ENCODE results near the gene KIT. TPM values are rescaled to one million over a fixed set of nuclear protein-coding genes. Genes with fewer than 3 reads are reported as not detected.

The KIT gene
- total and polyA plus RNA-seq, 10 of the 15 experiments (the other 5 are each of a cell fraction or from before 2014, with no cell fraction given): 0.01 to 0.03 TPM; not detected in 8

DNA sequence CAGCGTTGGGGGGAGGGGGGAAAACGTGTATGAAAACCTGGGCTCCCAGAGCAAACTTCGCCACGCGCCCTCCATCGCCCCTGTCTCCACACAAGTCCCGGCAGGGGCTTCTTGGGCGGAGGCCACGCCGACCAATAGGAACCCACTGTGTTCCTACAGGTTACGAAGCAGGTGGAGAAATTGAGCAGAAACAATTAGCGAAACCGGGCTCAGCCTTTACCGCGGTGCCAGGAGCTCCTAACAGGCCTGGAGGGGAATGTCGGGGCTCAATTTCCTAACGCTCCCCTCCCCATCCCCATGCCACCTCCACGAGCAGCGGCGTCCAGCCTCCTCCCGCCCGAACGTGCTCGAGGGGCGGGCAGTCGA, 589 bp upstream of the KIT start:
- H3K4me1 ChIP-seq (ENCODE audit: control insufficient read depth, insufficient read depth, low read length): no peaks in the 10 kb centered on the region
- no peaks in the 10 kb centered on the region for H3K36me3 ChIP-seq (ENCODE audit: control insufficient read depth in 2 of 2, insufficient read depth in 2 of 2, low read length in 1 of 2)
- CTCF ChIA-PET: no interaction called here
- RAD21 ChIA-PET (ENCODE audit: unreplicated experiment): no interaction called here
- H3K9me3 ChIP-seq (replicated peaks; ENCODE audit: control insufficient read depth, insufficient read depth, low read length): no peaks in the 10 kb centered on the region
- intact Hi-C loops (cut with micrococcal nuclease; ENCODE audit: unreplicated experiment) (no loop called here), in situ Hi-C loops (cut with MboI) (no loop called here)
- POLR2A ChIA-PET: interaction anchor here (0.5 kb wide), 1 partner anchor 1983 kb away, joined by 4 read pairs; no protein-coding TSS in a partner anchor
- no peak overlapping the region for H3K9ac ChIP-seq (ENCODE audit: control insufficient read depth, insufficient read depth, low read length)
- H3K79me2 ChIP-seq (ENCODE audit: control insufficient read depth, insufficient read depth, low read length): no peaks in the 10 kb centered on the region
- FAIRE-seq (no peak), DNase-seq (ENCODE audit: low read depth, low spot score) (no peak), ATAC-seq (no peak)
- H4K20me1 ChIP-seq (ENCODE audit: control insufficient read depth, insufficient read depth): no peaks in the 10 kb centered on the region
- no peak overlapping the region for H3K4me2 ChIP-seq (ENCODE audit: control insufficient read depth, insufficient read depth)
- 19% methylated on average over 26 of the region's 26 CpGs for WGBS (ENCODE audit: insufficient coverage, insufficient replicate concordance, low lambda C conversion rate, missing lambda C conversion rate)
- H3K27me3 ChIP-seq (replicated peaks in 1 of 2; ENCODE audit: control insufficient read depth in 2 of 2, insufficient read depth in 2 of 2, low read length in 1 of 2): peaks cover 13 to 22% of the 10 kb centered on the region in 2 experiments
- BruUV-seq (replicated peaks): no TSS peak
- H3K27ac ChIP-seq (ENCODE audit: control insufficient read depth, insufficient read depth): no peak overlapping the region
- SMC1A ChIA-PET (ENCODE audit: uncharacterized antibody, unreplicated experiment): no interaction called here
- H2AFZ ChIP-seq (ENCODE audit: control insufficient read depth, low read depth, low read length): no peak overlapping the region
- H3K4me3 ChIP-seq: no peak overlapping the region
- TF ChIP-seq STAT1 (conservative IDR thresholded peaks at IDR 0.05) (no peak), BCL11A (IDR thresholded peaks at IDR 0.05; ENCODE audit: low read depth, low read length) (no peak), HDAC2 (IDR thresholded peaks at IDR 0.05) (no peak), RBBP5 (conservative IDR thresholded peaks at IDR 0.05) (no peak), HDGF (IDR thresholded peaks at IDR 0.05) (no peak), BHLHE40 (IDR thresholded peaks at IDR 0.05; ENCODE audit: borderline replicate concordance in 1 of 2, low read depth in 2 of 2, low read length in 1 of 2) (no peak), PRDM15 (CRISPR knock-in tag; IDR thresholded peaks at IDR 0.05) (no peak), MYC (IDR thresholded peaks at IDR 0.05; ENCODE audit: insufficient read depth, insufficient read length, insufficient replicate concordance, low read length, severe bottlenecking) (no peak), ATF7 (IDR thresholded peaks at IDR 0.05; ENCODE audit: low read depth) (no peak), CREB1 (IDR thresholded peaks at IDR 0.05; ENCODE audit: low read depth) (no peak), SPI1 (IDR thresholded peaks at IDR 0.05; ENCODE audit: borderline replicate concordance, insufficient read depth, low read depth, low read length) (no peak)
- TF ChIP-seq, protein P1, sequence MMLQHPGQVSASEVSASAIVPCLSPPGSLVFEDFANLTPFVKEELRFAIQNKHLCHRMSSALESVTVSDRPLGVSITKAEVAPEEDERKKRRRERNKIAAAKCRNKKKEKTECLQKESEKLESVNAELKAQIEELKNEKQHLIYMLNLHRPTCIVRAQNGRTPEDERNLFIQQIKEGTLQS (IDR thresholded peaks at IDR 0.05; ENCODE audit: borderline replicate concordance, extremely low read depth, low read depth, low read length): no peak
- TF ChIP-seq, protein P2, sequence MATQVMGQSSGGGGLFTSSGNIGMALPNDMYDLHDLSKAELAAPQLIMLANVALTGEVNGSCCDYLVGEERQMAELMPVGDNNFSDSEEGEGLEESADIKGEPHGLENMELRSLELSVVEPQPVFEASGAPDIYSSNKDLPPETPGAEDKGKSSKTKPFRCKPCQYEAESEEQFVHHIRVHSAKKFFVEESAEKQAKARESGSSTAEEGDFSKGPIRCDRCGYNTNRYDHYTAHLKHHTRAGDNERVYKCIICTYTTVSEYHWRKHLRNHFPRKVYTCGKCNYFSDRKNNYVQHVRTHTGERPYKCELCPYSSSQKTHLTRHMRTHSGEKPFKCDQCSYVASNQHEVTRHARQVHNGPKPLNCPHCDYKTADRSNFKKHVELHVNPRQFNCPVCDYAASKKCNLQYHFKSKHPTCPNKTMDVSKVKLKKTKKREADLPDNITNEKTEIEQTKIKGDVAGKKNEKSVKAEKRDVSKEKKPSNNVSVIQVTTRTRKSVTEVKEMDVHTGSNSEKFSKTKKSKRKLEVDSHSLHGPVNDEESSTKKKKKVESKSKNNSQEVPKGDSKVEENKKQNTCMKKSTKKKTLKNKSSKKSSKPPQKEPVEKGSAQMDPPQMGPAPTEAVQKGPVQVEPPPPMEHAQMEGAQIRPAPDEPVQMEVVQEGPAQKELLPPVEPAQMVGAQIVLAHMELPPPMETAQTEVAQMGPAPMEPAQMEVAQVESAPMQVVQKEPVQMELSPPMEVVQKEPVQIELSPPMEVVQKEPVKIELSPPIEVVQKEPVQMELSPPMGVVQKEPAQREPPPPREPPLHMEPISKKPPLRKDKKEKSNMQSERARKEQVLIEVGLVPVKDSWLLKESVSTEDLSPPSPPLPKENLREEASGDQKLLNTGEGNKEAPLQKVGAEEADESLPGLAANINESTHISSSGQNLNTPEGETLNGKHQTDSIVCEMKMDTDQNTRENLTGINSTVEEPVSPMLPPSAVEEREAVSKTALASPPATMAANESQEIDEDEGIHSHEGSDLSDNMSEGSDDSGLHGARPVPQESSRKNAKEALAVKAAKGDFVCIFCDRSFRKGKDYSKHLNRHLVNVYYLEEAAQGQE (IDR thresholded peaks at IDR 0.05; ENCODE audit: low read depth, low read length): no peak

Measured in GM12878 (cell line).